Activated T-helper 1 cell treated with anti-CD3 and anti-CD28 coated beads, Interleukin-12 subunit alpha, Interleukin-12 subunit beta, Interleukin-2, Interleukin-4 antibody, amounts not matched to agents 30 ng/mL and 10 ng/mL and 1 ng/mL, durations not matched to agents 14 hours and 24 hours and 36 hours (primary cell): Measurements from ENCODE around the gene SFTPA1. TPM values are rescaled to one million over a fixed set of nuclear protein-coding genes. Genes with fewer than 3 reads are reported as not detected.
"Not testable (repeated sequence)": the region's sequence is repeated elsewhere in the genome, so short reads cannot be mapped to it uniquely, and the experiment has no call there.

ENCODE experiments used
- DNase-seq: peaks from one replicate; pipeline ENCODE4 v3.0.0; 2021; ENCODE audit warnings: low spot score
- H3K27ac Mint-ChIP-seq: one replicate; pipeline ENCODE4 v1.8.0; 2021; ENCODE audit warnings: mild to moderate bottlenecking, mixed read lengths
- H3K27me3 Mint-ChIP-seq: one replicate; pipeline ENCODE4 v1.8.0; 2022; ENCODE audit warnings: mild to moderate bottlenecking, moderate library complexity, mixed read lengths; ENCODE audit not compliant: insufficient read depth
- H3K36me3 Mint-ChIP-seq: one replicate; pipeline ENCODE4 v1.8.0; 2021; ENCODE audit warnings: low read depth, mixed read lengths
- H3K4me1 Mint-ChIP-seq: one replicate; pipeline ENCODE4 v1.8.0; 2021; ENCODE audit warnings: low read depth, mixed read lengths
- H3K4me3 Mint-ChIP-seq: one replicate; pipeline ENCODE4 v1.8.0; 2021; ENCODE audit warnings: mild to moderate bottlenecking, moderate library complexity, mixed read lengths
- H3K9me3 Mint-ChIP-seq: one replicate; pipeline ENCODE4 v1.8.0; 2021; ENCODE audit warnings: mixed read lengths
- intact Hi-C: fragments of 100-400 bp; cut with micrococcal nuclease; formaldehyde crosslinking; loops from one replicate; pipeline ENCODE4 v1.15.1; 2024
- total RNA-seq: library from RNA; stranded (reverse); gene quantifications from 2 replicates; pipeline ENCODE4 v1.2.3, GENCODE V29; 2022

The SFTPA1 gene
- total RNA-seq, 1 donor from 2014 or later = not detected

GRCh38 chr10:79593377-79593776, 17.4 kb upstream of the SFTPA1 start:
- intact Hi-C loops = no loop called here
- Mint-ChIP-seq H3K27ac (no peak overlapping the region), H3K4me1 (no peaks in the 10 kb centered on the region), H3K27me3 (peaks cover 28% of the 10 kb centered on the region), H3K9me3 (peaks cover 23% of the 10 kb centered on the region), H3K36me3 (peaks cover 4% of the 10 kb centered on the region), H3K4me3 (no peak overlapping the region)
- DNase-seq = no peak

DNA sequence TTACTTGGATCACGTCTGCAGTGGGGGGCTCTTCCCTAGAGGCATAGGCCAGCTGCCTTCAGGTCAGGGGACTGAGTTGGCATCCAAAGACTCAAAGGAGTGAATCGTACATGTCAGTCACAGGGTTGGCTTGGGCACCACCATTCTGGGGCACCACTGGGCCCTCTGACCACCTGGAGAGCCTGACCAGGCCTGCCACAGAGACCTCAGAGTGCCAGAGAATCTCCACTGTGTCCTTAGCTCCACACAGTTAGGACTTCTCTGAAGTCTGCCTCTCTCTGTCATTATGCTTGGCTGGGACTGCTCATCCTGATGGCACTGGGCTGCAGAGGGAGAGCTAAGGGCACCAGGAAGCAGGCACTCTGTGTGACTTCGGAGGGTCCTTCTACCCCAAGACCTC, 16.2 kb upstream of the SFTPA1 start:
- intact Hi-C loops, H3K4me1 Mint-ChIP-seq, DNase-seq, H3K27ac Mint-ChIP-seq, H3K4me3 Mint-ChIP-seq, H3K36me3 Mint-ChIP-seq: not testable (repeated sequence)
- H3K9me3 Mint-ChIP-seq = peaks cover 28% of the 10 kb centered on the region
- peaks cover 17% of the 10 kb centered on the region for H3K27me3 Mint-ChIP-seq

DNA sequence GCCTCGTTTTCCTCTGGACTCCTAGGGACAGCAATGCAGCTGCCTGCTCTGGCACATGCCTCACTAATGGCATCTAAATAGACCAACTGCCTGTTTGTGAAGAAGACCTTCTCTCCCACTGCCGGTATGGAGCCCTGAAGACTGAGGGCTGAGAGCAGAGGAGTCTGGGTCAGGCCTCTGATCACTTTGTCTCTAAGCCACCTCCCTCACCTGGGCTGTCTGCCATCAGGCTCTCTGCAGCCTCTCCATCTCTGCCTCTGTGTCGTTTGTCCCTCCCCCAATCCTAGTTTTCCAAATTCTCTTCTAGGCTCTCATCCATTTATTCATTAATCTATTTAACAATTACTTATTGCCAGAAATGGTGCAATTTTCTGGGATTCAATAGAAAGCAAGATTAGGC, 15.2 kb upstream of the SFTPA1 start:
- peaks cover 17% of the 10 kb centered on the region for H3K27me3 Mint-ChIP-seq
- H3K9me3 Mint-ChIP-seq = peaks cover 32% of the 10 kb centered on the region
- peaks cover 4% of the 10 kb centered on the region for H3K36me3 Mint-ChIP-seq
- H3K4me3 Mint-ChIP-seq = no peak overlapping the region
- DNase-seq = no peak
- no peaks in the 10 kb centered on the region for H3K4me1 Mint-ChIP-seq
- intact Hi-C loops = no loop called here
- no peak overlapping the region for H3K27ac Mint-ChIP-seq

- not testable (repeated sequence) for H3K4me3 Mint-ChIP-seq, H3K27ac Mint-ChIP-seq, H3K4me1 Mint-ChIP-seq, DNase-seq, H3K36me3 Mint-ChIP-seq
- peaks cover 37% of the 10 kb centered on the region for H3K9me3 Mint-ChIP-seq
- peaks cover 19% of the 10 kb centered on the region for H3K27me3 Mint-ChIP-seq
- intact Hi-C loops = loop anchor here (10.0 kb wide), 1 partner anchor 225 kb away; no protein-coding TSS in a partner anchor
Observed at GRCh38 chr10:79599644-79600043, 11.1 kb upstream of the SFTPA1 start.

DNA sequence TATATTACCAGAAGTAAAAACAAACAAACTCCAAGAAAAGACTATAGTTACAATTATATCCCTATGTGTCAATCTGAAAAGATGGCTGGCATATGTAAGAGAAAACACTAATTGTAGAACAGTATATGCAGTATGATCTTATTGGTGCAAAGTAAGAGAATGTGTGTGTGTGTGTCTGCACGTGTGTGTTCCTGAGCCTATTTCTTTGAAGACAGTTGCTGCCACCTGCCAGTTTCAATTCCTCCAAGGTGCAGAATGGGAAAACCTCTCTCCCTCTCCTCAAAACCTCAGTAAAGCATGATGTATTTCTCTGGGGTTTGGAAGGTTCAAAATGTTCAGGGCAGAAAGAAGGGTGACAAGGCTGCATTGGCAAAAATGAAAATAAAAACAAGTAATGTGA, 8.8 kb upstream of the SFTPA1 start:
- peaks cover 29% of the 10 kb centered on the region for H3K9me3 Mint-ChIP-seq
- H3K36me3 Mint-ChIP-seq = peaks cover 4% of the 10 kb centered on the region
- peaks cover 13% of the 10 kb centered on the region for H3K27me3 Mint-ChIP-seq
- peaks cover 4% of the 10 kb centered on the region for H3K4me1 Mint-ChIP-seq
- no peak for DNase-seq
- H3K27ac Mint-ChIP-seq = no peak overlapping the region
- intact Hi-C loops = loop anchor here (10.0 kb wide), 1 partner anchor 227 kb away; no protein-coding TSS in a partner anchor
- no peak overlapping the region for H3K4me3 Mint-ChIP-seq

DNA sequence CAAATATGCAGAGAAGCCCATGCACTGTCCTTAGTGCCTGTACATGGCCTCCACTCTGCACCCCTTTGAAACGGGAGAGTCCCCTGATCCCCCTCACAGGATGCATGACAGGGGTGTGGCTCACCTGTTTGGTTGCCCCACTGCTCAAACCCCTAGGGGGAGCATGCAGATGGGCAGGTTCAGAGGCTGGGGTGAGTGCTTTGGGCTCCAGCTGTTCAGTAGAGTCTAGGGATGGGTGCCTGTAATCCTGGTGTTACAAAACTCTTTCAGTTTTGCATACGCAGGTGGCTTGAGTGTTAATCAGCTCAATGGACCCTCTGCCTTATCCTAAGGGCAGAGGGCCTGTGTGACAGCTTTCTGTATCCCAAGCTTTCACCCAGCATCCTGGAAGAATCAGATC, 7.8 kb upstream of the SFTPA1 start:
- no peak overlapping the region for H3K27ac Mint-ChIP-seq
- peaks cover 19% of the 10 kb centered on the region for H3K9me3 Mint-ChIP-seq
- no peak overlapping the region for H3K4me3 Mint-ChIP-seq
- intact Hi-C loops = loop anchor here (10.0 kb wide), 1 partner anchor 228 kb away; no protein-coding TSS in a partner anchor
- H3K36me3 Mint-ChIP-seq = no peaks in the 10 kb centered on the region
- DNase-seq = no peak
- H3K4me1 Mint-ChIP-seq = peaks cover 4% of the 10 kb centered on the region
- H3K27me3 Mint-ChIP-seq = peaks cover 13% of the 10 kb centered on the region

DNA sequence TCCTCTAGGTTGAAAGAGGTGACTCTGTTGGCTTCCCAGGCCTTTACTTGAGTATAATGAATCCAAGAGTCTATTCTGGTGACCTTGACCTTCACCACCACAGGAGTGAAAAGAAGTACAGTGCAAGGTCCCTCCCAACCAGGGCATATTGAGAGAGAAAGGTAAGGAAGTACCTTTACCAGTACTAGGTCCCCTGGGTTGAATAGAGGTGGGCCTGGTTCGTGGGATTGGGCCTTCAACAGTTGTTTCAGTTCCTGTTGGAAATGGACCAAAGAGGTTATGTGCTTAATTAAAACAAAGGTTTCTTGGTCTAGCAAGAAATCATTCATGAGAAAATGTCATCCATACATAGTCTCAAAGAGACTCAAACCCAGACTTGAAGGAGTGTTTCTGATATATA, 6.4 kb upstream of the SFTPA1 start:
- Mint-ChIP-seq H3K4me3 (no peak overlapping the region), H3K36me3 (no peaks in the 10 kb centered on the region), H3K4me1 (peaks cover 16% of the 10 kb centered on the region), H3K27ac (no peak overlapping the region), H3K27me3 (peaks cover 19% of the 10 kb centered on the region), H3K9me3 (peaks cover 9% of the 10 kb centered on the region)
- DNase-seq = no peak
- intact Hi-C loops = loop anchor here (10.0 kb wide), 1 partner anchor 229 kb away; no protein-coding TSS in a partner anchor

DNA sequence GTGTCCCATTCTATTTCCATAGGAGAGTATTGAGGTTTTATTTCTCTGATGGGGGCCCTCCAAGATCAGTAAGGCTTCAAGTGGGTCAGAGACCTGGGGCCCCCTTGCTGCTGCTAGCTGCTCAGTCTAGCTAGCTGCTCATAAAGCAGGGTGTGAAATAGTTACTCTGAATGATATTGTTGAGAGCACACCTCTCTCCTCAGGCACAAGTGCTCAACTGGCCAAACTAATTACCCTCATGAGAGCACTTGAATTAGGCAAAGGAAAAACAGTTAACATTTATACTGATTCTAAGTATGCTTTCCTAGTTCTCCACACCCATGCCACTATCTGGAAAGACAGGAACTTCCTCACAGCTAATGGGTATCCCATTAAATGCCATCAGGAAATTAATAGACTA, 5.4 kb upstream of the SFTPA1 start:
- H3K27me3 Mint-ChIP-seq = peaks cover 18% of the 10 kb centered on the region
- no peaks in the 10 kb centered on the region for H3K36me3 Mint-ChIP-seq
- intact Hi-C loops = loop anchor here (10.0 kb wide), 1 partner anchor 231 kb away; no protein-coding TSS in a partner anchor
- H3K4me3 Mint-ChIP-seq = no peak overlapping the region
- peaks cover 6% of the 10 kb centered on the region for H3K9me3 Mint-ChIP-seq
- H3K27ac Mint-ChIP-seq = no peak overlapping the region
- peaks cover 16% of the 10 kb centered on the region for H3K4me1 Mint-ChIP-seq
- no peak for DNase-seq

DNA sequence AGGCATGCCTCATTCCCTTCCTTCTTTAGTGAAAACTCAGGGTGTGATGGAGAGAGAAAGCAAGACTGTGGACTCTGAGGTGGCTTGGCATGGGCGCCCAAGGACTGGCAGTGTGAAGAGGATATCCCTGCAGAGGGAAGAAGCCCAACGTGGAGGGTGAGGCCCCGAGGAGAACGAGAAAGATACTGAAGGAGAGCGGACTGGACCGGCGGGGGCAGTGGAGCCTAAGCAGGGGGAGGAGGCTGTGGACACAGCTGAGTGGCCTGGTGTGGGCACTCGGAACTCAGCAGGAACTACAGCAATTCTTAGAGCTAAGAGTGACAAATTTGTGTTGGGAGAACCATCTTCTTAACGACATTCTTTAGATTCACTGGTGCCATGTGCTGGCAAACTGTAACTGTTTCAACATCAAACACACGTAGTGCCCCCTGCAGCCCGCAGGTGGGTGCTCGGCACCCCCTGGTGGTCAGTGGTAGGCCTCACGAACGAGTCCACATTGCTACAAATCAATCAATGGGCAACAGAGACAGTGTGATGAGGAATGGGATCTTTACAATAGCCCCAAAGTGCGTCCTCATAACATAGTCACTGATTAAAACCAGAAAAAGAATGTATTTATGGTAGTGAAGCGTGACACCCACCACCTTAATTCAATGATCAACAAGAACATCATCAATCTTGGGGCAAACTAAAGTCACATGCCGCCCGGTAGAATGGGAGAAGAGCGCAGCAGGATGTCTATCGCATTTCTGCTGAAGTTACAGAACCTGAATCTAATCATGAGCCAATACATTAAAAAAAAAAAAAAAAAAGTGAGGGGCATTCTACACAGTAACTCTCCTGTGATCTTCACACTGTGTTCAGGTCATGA, 2.0 kb upstream of the SFTPA1 start:
- no peaks in the 10 kb centered on the region for H3K36me3 Mint-ChIP-seq
- H3K9me3 Mint-ChIP-seq = peaks cover 6% of the 10 kb centered on the region
- H3K4me3 Mint-ChIP-seq = no peak overlapping the region
- peaks cover 7% of the 10 kb centered on the region for H3K27me3 Mint-ChIP-seq
- H3K4me1 Mint-ChIP-seq = peaks cover 11% of the 10 kb centered on the region
- DNase-seq = peak; percentile 21
- intact Hi-C loops = loop anchor here (1.0 to 10.0 kb wide), 3 partner anchors 46 to 234 kb away; no protein-coding TSS in a partner anchor
- H3K27ac Mint-ChIP-seq = no peak overlapping the region

DNA sequence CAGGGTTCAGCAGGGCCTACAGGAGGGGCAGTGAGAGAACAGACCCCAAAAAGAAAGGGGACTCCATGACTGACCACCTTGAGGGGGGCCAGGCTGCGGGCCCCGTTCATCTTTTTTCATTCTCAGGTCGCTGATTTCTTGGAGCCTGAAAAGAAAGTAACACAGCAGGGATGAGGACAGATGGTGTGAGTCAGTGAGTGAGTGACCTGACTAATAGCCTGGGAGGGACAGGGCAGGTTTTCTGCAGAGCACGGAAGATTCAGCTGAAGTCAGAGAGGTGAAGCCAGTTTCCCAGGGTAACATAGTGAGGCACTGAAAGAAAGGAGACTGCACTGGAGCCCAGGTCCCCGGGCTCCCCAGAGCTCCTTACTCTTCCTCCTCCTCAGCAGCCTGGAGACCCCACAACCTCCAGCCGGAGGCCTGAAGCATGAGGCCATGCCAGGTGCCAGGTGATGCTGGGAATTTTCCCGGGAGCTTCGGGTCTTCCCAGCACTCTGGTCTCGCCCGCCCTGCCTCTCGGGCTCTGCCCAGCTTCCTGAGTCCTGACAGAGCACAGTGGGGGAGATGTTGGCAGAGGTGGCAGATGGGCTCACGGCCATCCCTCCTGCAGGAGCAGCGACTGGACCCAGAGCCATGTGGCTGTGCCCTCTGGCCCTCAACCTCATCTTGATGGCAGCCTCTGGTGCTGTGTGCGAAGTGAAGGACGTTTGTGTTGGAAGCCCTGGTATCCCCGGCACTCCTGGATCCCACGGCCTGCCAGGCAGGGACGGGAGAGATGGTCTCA, 646 bp downstream of the SFTPA1 start:
- H3K36me3 Mint-ChIP-seq, H3K4me3 Mint-ChIP-seq, H3K9me3 Mint-ChIP-seq, intact Hi-C loops, H3K27ac Mint-ChIP-seq, DNase-seq, H3K27me3 Mint-ChIP-seq: not testable (repeated sequence)
- peaks cover 11% of the 10 kb centered on the region for H3K4me1 Mint-ChIP-seq

- Mint-ChIP-seq H3K36me3 (no peaks in the 10 kb centered on the region), H3K4me1 (no peaks in the 10 kb centered on the region), H3K27me3 (peaks cover 19% of the 10 kb centered on the region), H3K27ac (no peak overlapping the region), H3K4me3 (no peak overlapping the region), H3K9me3 (no peaks in the 10 kb centered on the region)
- intact Hi-C loops = no loop called here
- DNase-seq = no peak
Observed at GRCh38 chr10:79615577-79615976, 4.8 kb downstream of the SFTPA1 start.

DNA sequence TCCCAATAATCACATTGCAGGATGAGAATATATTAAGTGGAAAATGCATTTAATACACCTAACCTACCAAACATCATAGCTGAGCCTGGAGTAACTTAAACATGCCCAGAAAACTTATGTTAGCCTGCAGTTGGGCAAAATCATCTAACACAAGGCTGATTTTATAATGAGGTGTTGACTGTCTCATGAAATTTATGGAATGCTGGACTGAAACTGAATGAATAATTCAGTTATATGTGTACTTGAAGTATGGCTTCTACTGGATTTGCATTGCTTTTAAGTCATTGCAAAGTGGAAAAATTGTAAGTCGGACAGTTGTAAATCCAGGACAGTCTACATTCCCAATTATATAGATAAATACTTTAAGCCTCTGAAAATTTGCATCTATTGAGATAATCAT, 5.4 kb downstream of the SFTPA1 start:
- Mint-ChIP-seq H3K27ac (no peak overlapping the region), H3K4me1 (no peaks in the 10 kb centered on the region), H3K27me3 (peaks cover 19% of the 10 kb centered on the region), H3K4me3 (no peak overlapping the region), H3K9me3 (no peaks in the 10 kb centered on the region), H3K36me3 (no peaks in the 10 kb centered on the region)
- intact Hi-C loops = no loop called here
- no peak for DNase-seq

GRCh38 chr10:79623663-79624062, 12.9 kb downstream of the SFTPA1 start:
- H3K27me3 Mint-ChIP-seq = peaks cover 19% of the 10 kb centered on the region
- H3K4me3 Mint-ChIP-seq, intact Hi-C loops, DNase-seq, H3K9me3 Mint-ChIP-seq, H3K4me1 Mint-ChIP-seq, H3K27ac Mint-ChIP-seq, H3K36me3 Mint-ChIP-seq: not testable (repeated sequence)
